T-helper 9 cell (primary cell): ENCODE data around the gene KAT2B.

Experiments used
- DNase-seq: peaks from one replicate; pipeline ENCODE4 v3.0.0-alpha.2; 2020

Gene KAT2B

DNA sequence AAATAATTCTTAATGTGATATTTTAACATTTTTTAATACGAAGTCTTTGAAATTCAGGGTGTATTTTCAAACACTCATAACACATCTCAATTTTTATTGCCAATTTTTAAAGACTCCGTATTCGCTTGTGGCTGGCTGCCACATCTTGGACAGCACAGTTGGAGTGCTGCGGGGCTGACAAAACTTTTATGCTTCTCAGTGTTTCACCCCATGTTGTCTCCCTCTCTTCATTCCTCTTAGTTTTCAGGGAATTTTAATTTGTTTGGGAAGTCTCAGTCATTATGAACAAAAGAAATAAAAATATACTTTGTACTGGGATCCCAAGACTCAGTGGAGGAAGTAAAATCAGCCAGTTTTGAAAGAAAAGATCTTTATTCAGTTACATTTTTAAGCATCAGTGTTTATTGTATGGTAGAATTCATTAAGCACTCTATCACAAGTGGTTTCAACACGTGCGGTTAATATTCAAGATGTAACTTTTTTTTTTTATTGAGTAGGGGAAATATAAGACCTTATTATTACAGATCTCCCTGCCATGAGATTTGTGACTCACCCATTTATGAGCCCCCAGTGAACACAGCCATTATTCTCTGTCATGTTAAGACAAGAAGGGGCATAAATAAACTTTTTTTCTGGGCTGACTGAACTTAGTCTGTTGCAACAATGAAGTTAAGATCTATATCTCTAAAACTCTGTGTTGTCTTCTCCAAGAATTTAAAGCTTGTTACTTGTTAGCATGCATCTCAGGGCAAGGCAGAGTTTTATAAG lies 26.8 kb downstream of the KAT2B start:
- no peak for DNase-seq

DNA sequence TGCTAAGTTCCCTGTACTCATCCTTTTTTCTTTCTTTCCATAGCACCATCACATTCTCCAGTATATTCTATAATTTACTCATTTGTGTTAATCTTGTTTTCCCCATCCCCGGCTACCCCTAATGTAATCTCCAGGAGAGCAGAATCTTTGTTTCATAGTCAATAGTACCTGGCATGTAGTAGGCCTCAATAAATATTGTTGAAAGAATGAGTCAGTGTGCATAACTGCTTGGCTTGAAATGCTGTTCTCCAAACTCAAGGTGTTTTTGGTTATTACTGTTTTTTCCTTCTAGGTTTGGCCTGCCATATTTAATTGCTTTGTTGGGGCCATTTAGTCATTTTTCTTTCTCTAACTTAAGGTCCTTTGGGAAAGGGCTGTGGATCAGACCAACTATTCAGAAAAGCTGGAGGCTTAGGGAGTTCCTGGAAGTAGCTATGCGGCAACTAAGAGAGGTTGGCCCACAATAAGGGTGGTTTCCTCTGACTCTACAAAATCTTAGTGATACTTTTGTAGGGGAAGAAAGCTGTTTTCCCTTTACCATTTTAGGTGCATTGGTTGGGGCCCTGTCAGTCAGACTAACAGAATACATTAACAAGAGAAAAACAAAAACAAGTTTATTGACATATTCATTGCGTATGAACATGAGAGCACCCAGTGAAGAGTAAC lies 28.4 kb downstream of the KAT2B start:
- no peak for DNase-seq

DNA sequence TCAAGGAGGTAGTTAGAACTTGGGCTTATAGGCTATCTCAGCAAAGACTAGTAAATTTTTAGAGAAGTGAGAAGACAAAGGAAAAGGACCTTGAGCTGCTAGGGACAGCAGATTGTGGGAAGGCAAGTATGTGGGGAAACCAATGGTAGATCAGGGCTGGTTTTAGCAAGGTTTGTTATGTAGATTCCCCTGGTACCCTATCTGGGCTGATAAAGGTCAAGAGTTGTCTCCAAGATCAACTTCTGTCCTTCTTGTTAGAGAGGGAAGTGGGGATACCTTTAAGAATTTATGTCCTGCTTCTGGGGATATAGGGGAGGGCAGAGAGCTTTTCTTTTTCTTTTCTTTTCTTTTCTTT lies 28.9 kb downstream of the KAT2B start:
- no peak for DNase-seq

GRCh38 chr3:20071175-20071574 lies 30.9 kb downstream of the KAT2B start:
- DNase-seq = no peak

DNA sequence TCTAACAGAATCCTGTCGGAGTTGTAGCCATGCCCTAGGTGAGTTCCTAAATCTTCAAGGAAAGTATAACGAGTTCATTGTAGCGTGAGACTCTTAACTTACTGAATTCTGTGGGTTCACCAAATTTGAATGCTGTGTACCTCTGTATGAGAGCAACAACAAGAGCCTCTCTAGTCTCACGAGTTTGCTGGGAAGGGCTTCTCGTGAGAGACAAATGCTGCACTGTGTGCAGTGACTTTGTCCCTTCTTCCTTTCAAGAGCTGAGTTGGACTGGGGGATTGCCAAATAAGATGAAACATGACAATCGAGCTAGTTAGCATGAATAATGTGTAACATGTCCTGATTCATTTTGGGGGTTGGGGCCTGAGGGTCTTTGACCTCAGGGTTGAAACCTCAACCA lies 32.2 kb downstream of the KAT2B start:
- DNase-seq = no peak

DNA sequence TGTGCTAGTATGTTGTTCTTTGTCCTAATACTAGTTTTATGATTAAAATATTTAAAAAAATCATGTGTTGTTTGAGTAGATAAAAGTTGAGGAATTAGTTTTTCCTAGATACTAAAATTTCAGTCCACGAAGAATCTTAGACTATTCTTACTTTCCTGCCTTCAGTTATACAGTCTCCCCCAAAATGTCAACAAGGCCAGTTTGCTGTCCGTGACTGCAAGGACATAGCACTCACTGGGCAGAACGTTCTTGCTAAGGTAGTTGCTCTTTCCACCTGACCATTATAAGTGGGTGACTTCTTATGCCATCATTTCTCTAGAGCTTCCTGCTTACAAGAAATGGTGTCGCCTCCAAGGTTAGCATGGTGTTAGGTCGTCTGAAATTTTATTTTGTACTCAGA lies 32.8 kb downstream of the KAT2B start:
- DNase-seq = no peak

DNA sequence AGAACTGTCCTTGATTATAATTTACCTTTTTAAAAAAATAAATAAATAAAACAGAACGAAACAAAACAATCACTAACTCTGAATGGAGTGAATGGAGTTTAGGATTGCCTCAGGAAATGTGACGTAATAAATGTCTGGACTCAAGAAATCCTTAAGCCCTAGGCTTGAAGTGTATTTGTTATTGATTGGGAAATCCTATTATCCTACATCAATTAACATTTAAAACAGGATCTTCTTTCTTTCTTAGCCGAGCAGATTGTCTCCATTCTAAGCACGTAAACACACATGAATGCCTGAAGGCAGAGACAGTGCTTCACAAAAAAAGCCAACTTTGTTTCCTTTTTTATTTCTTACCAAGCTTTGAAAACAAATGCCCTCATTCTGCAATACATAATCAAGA lies 33.4 kb downstream of the KAT2B start:
- no peak for DNase-seq

GRCh38 chr3:20074226-20075063 lies 34.2 kb downstream of the KAT2B start:
- DNase-seq = no peak

GRCh38 chr3:20075197-20075596 lies 35.0 kb downstream of the KAT2B start:
- DNase-seq = no peak

- DNase-seq = no peak
Measured at GRCh38 chr3:20076296-20076997, 36.2 kb downstream of the KAT2B start.

DNA sequence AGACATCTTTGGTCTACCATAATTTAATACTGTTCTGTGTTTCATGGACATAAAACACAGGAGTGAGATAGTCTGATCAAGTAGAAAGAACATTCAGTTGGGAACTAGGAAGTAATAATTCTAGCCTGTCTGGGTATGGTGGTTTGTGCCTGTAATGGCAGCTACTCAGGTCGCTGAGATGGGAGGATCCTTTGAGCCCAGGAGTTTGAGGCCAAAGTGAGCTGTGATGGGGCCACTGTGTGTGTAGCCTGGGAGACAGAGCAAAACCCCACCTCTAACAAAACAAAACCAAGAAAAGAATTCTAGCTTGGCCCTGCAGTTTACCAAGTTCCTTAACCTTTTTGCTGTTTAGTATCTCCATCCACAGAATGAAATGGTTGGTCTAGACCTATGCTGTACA lies 36.8 kb downstream of the KAT2B start:
- no peak for DNase-seq

- no peak for DNase-seq
Measured at GRCh38 chr3:20078194-20078714, 38.0 kb downstream of the KAT2B start.

- DNase-seq = no peak
Measured at GRCh38 chr3:20079621-20080020, 39.4 kb downstream of the KAT2B start.

DNA sequence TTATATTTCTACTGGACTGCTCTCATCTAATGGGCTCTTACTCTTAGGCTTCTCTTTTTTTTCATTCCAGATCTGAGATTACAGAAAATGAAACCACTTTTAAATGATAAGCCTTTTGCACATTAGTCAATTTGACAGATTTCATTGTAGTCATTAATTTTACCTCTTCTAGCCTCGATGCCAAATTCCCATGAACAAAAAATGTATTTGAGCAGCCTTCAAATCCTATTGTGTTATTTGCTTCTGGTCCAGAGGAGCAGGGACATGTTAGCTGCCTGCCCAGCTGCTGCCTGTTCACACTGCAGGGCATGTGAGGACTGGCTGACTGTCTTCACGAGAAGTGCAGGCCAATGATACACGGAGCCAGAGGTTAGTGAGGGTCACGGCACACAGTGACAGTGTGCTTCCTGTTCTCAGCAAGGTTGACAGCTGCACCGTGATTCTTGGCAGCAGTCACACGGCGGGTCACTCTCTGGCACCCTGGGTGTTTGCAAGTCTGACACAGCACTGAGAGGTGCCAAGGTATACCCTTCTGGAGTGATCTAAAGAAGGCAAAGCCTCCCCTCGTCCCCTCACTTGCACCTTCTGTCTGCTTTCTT lies 40.8 kb downstream of the KAT2B start:
- no peak for DNase-seq

DNA sequence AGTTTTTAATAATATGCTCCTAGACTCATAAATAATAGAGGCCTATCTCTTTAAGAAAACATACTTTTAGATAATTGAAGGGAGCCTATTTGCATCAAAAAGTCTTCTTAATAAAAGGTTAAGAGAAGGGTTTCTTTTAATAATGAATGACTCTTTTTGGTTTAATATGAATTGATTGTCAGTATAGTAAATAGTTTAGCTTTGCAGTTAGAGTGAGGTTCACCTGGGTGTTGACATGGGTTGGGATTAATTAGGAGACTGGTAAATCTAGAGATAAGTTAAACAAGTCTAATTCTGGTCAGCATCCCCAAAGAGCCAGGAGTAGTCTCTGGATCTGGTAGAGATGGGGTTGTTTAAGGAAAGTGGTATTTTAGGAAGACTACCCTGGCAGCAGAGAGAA lies 43.0 kb downstream of the KAT2B start:
- no peak for DNase-seq

DNA sequence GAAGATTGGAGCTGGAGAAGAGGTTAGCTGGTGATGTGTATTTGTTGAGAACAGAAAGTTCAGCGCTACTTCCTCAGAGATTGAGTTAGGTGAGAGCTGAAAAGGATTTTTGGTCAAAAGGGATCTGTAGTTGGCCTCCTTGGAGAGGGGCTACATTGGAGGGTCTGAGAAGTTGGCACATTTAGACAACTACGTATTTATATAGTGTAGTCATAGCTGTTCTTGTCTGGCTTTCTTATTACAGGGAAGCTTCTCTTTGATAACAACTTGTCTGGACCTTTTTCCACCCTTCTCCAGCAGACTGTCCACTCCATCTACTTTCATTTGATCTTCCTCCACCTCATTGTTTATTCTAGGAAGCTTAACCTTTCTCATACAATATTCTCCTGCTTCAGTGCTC lies 43.7 kb downstream of the KAT2B start:
- DNase-seq = no peak

- no peak for DNase-seq
Measured at GRCh38 chr3:20091331-20092047, 51.2 kb downstream of the KAT2B start.

DNA sequence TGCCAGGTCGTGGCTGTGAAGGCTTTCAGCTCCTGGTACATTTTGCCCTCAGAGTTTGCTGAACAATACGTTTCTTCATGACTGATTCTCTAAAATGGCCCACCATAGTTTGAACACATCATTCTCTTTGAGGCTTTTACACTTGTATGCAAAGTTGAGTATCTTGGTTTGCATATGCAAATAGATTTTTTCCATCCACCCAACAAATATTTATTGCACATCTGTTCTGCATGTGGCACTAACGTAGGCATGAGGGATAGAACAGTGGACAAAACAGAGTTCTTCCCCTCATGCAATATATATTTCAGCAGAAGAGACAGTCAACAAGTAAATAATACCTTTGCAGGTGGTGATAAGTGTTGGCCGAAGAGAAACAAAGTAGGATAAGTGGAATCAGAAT lies 55.2 kb downstream of the KAT2B start:
- no peak for DNase-seq

- no peak for DNase-seq
Measured at GRCh38 chr3:20096135-20096685, 56.0 kb downstream of the KAT2B start.

GRCh38 chr3:20097015-20097414 lies 56.8 kb downstream of the KAT2B start:
- no peak for DNase-seq

DNA sequence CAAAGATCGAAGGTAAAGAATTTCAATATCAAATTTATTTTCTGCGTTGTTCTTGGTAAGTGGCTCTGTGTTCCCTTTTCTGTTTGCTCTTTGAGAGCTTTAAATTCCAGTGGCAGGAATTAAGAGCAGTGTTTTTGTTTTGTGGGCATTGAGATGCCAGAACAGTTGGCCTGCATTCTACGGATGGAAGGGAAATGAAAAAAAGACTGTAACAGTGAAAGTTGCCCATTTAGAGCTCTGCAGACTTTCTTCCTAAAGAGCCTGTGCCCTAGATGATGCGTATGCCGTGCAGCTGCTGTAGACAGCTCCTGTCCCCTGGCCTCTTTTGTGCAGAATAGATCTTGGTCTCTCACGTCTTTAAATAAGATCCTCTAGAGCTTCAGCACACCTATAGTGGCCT lies 58.8 kb downstream of the KAT2B start:
- no peak for DNase-seq

- DNase-seq = no peak
Measured at GRCh38 chr3:20100151-20100550, 59.9 kb downstream of the KAT2B start.
